GM23248 (cell line): Measurements from ENCODE around the gene TEAD1.

Experiments used
- EZH2 ChIP-seq: fragments of 200-600 bp; sonication (generic); IDR thresholded peaks from 2 replicates; pipeline ENCODE4 v1.6.1; 2018; ENCODE audit warnings: antibody characterized with exemption, mild to moderate bottlenecking; ENCODE audit not compliant: insufficient read depth, poor library complexity, severe bottlenecking
- EZH2phosphoT487 ChIP-seq: fragments of 200-600 bp; sonication (generic); IDR thresholded peaks from 2 replicates; pipeline ENCODE4 v1.6.1; 2018; ENCODE audit warnings: antibody characterized with exemption, moderate library complexity, mild to moderate bottlenecking, low read depth; ENCODE audit not compliant: insufficient read depth

- TF ChIP-seq EZH2phosphoT487 (no peak), EZH2 (no peak)
These were observed 94.8 kb downstream of the TEAD1 start for GRCh38 chr11:12768726-12769673.
